ENCODE data around the gene GMPR2.

The GMPR2 gene

DNA sequence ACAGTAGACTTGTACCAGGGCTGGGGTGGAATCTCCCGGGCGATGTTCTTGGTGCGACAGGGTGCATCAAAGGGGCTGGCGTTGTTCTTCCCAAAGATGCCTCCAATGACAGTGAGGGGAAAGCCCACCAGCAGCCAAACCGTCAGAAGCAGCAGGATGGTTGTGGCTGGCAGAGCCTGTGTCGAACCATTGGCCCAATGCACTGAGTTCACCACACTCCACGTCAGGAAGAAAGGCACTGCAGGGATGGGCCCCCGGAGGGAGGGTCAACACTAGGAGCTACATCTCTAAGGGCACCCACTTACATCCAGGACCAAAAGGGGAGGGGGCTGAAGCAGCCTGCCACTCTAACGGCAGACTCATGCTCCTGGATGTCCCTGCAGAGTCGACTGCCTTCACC is 42.3 kb upstream of the GMPR2 start:
- no peak overlapping the region for H2AK5ac ChIP-seq (ENCODE audit: low read length)
- DNase-seq, result no peak
- no peak overlapping the region for H3K18ac ChIP-seq (ENCODE audit: low read length)
- H3K4ac ChIP-seq (ENCODE audit: low read depth, low read length), result no peak overlapping the region
- no peak overlapping the region for H2BK120ac ChIP-seq (ENCODE audit: low read depth, low read length)
- peaks cover 10% of the 10 kb centered on the region for H3K36me3 ChIP-seq (ENCODE audit: control insufficient read depth, insufficient read depth, low read length)
- H3K4me2 ChIP-seq (ENCODE audit: low read length), result no peak overlapping the region
- peaks cover 12% of the 10 kb centered on the region for H3K79me1 ChIP-seq (ENCODE audit: low read length)
- no peak overlapping the region for H4K5ac ChIP-seq (ENCODE audit: low read length)
- H3K56ac ChIP-seq (ENCODE audit: low read length), result no peak overlapping the region
- H2BK5ac ChIP-seq (ENCODE audit: low read length), result no peak overlapping the region
- H3K27me3 ChIP-seq (ENCODE audit: insufficient read depth, low read length, poor library complexity), result no peaks in the 10 kb centered on the region
- no peak overlapping the region for H3K23ac ChIP-seq (ENCODE audit: low read length)
- no peak overlapping the region for H3K27ac ChIP-seq (ENCODE audit: low read depth, low read length)
- H3K79me2 ChIP-seq (ENCODE audit: control insufficient read depth, insufficient read depth, low read length), result peaks cover 11% of the 10 kb centered on the region
- no CpG with 5 or more reads among the region's 10 CpGs for WGBS (ENCODE audit: extremely low coverage, insufficient coverage, low lambda C conversion rate)
- no peak overlapping the region for H3K4me3 ChIP-seq (ENCODE audit: low read length)
- peaks cover 6% of the 10 kb centered on the region for H3K4me1 ChIP-seq (ENCODE audit: control insufficient read depth, low read depth, low read length)
- H2BK15ac ChIP-seq (replicated peaks; ENCODE audit: low read depth), result no peak overlapping the region
- H3K9ac ChIP-seq (ENCODE audit: low read length), result no peak overlapping the region
- no peak overlapping the region for H4K8ac ChIP-seq (ENCODE audit: low read depth, low read length)

- no peak overlapping the region for H3K4me3 ChIP-seq (ENCODE audit: low read length)
- no peak overlapping the region for H3K18ac ChIP-seq (ENCODE audit: low read length)
- peaks cover 4% of the 10 kb centered on the region for H3K36me3 ChIP-seq (ENCODE audit: control insufficient read depth, insufficient read depth, low read length)
- H2BK15ac ChIP-seq (replicated peaks; ENCODE audit: low read depth), result no peak overlapping the region
- H3K27ac ChIP-seq (ENCODE audit: low read depth, low read length), result no peak overlapping the region
- no CpG with 5 or more reads among the region's 15 CpGs for WGBS (ENCODE audit: extremely low coverage, insufficient coverage, low lambda C conversion rate)
- H3K23ac ChIP-seq (ENCODE audit: low read length), result no peak overlapping the region
- DNase-seq, result no peak
- H3K27me3 ChIP-seq (ENCODE audit: insufficient read depth, low read length, poor library complexity), result no peaks in the 10 kb centered on the region
- no peak overlapping the region for H4K5ac ChIP-seq (ENCODE audit: low read length)
- peaks cover 1% of the 10 kb centered on the region for H3K79me1 ChIP-seq (ENCODE audit: low read length)
- H3K56ac ChIP-seq (ENCODE audit: low read length), result no peak overlapping the region
- H3K9ac ChIP-seq (ENCODE audit: low read length), result no peak overlapping the region
- no peak overlapping the region for H2BK120ac ChIP-seq (ENCODE audit: low read depth, low read length)
- H2AK5ac ChIP-seq (ENCODE audit: low read length), result no peak overlapping the region
- peaks cover 2% of the 10 kb centered on the region for H3K79me2 ChIP-seq (ENCODE audit: control insufficient read depth, insufficient read depth, low read length)
- no peak overlapping the region for H3K4ac ChIP-seq (ENCODE audit: low read depth, low read length)
- H4K8ac ChIP-seq (ENCODE audit: low read depth, low read length), result no peak overlapping the region
- no peak overlapping the region for H2BK5ac ChIP-seq (ENCODE audit: low read length)
- H3K4me2 ChIP-seq (ENCODE audit: low read length), result no peak overlapping the region
- H3K4me1 ChIP-seq (ENCODE audit: control insufficient read depth, low read depth, low read length), result peaks cover 2% of the 10 kb centered on the region
Observed at GRCh38 chr14:24192933-24193332, 39.8 kb upstream of the GMPR2 start.

DNA sequence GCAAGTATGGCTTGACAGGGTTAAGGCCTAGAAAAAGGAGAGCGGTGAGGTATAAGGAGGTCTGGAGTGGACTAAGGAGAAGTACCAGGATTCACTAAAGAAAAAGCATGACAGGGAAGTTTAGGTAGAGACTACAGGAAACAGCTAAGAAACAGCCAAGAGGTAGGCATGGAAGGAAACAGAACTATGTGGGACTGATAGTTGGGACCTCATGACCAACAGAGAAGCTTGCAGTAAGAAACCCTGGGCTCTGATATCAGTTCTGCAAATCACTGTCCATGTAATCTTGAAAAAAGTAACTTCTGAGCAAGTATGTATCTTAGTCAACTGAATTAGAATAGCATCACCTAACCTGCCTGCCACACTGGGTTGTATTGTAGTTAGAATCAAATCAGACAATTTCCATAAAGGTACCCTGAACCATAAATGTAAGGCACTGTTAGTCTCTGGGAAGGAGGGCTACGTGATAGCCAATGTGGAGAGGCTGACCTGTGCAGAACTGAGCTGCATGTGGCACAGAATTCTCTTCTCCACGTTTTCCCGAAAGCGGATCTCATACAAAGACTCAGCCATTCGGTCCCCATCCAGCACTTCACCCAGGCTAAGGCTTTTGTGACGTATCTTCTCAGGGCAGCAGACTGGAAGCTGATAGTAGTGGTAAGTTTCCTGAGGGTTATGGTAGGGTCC is 38.4 kb upstream of the GMPR2 start:
- peak overlapping the region; percentile 66 for H3K4ac ChIP-seq (ENCODE audit: low read depth, low read length)
- H2BK5ac ChIP-seq (ENCODE audit: low read length), result no peak overlapping the region
- no peak overlapping the region for H3K23ac ChIP-seq (ENCODE audit: low read length)
- no CpG with 5 or more reads among the region's 7 CpGs for WGBS (ENCODE audit: extremely low coverage, insufficient coverage, low lambda C conversion rate)
- peak overlapping the region; percentile 96 for H3K9ac ChIP-seq (ENCODE audit: low read length)
- H2BK15ac ChIP-seq (replicated peaks; ENCODE audit: low read depth), result no peak overlapping the region
- no peak overlapping the region for H2AK5ac ChIP-seq (ENCODE audit: low read length)
- H3K79me2 ChIP-seq (ENCODE audit: control insufficient read depth, insufficient read depth, low read length), result no peaks in the 10 kb centered on the region
- H3K4me2 ChIP-seq (ENCODE audit: low read length), result peak overlapping the region; percentile 61
- DNase-seq, result no peak
- H4K8ac ChIP-seq (ENCODE audit: low read depth, low read length), result no peak overlapping the region
- H3K4me1 ChIP-seq (ENCODE audit: control insufficient read depth, low read depth, low read length), result no peaks in the 10 kb centered on the region
- H2BK120ac ChIP-seq (ENCODE audit: low read depth, low read length), result no peak overlapping the region
- H3K27me3 ChIP-seq (ENCODE audit: insufficient read depth, low read length, poor library complexity), result no peaks in the 10 kb centered on the region
- H3K18ac ChIP-seq (ENCODE audit: low read length), result no peak overlapping the region
- peaks cover 4% of the 10 kb centered on the region for H3K36me3 ChIP-seq (ENCODE audit: control insufficient read depth, insufficient read depth, low read length)
- H3K4me3 ChIP-seq (ENCODE audit: low read length), result no peak overlapping the region
- H3K56ac ChIP-seq (ENCODE audit: low read length), result peak overlapping the region; percentile 97
- no peak overlapping the region for H4K5ac ChIP-seq (ENCODE audit: low read length)
- H3K79me1 ChIP-seq (ENCODE audit: low read length), result no peaks in the 10 kb centered on the region
- no peak overlapping the region for H3K27ac ChIP-seq (ENCODE audit: low read depth, low read length)

DNA sequence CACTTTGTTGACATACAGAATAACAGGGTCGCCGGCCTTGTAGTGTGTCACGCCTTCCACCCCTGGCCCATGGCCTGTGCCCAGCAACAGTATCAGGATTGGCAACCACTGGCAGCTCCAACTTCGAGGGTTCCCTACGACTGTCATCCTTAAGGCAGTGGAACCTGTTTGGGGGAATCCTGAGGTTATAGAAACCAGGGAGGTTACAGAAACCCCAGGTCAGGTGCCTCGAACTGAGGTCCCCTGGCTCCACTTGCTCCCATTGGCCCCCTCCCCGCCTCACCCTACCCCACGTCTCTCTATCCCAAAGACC is 37.9 kb upstream of the GMPR2 start:
- H3K4me2 ChIP-seq (ENCODE audit: low read length), result peak overlapping the region; percentile 61
- H3K27ac ChIP-seq (ENCODE audit: low read depth, low read length), result peak overlapping the region; percentile 92
- H2AK5ac ChIP-seq (ENCODE audit: low read length), result no peak overlapping the region
- H3K36me3 ChIP-seq (ENCODE audit: control insufficient read depth, insufficient read depth, low read length), result peaks cover 4% of the 10 kb centered on the region
- H3K27me3 ChIP-seq (ENCODE audit: insufficient read depth, low read length, poor library complexity), result no peaks in the 10 kb centered on the region
- H4K8ac ChIP-seq (ENCODE audit: low read depth, low read length), result peak overlapping the region; percentile 41
- H3K9ac ChIP-seq (ENCODE audit: low read length), result peak overlapping the region; percentile 96
- H2BK15ac ChIP-seq (replicated peaks; ENCODE audit: low read depth), result no peak overlapping the region
- no peak overlapping the region for H2BK5ac ChIP-seq (ENCODE audit: low read length)
- DNase-seq, result no peak
- H3K79me1 ChIP-seq (ENCODE audit: low read length), result no peaks in the 10 kb centered on the region
- no peak overlapping the region for H4K5ac ChIP-seq (ENCODE audit: low read length)
- no peaks in the 10 kb centered on the region for H3K79me2 ChIP-seq (ENCODE audit: control insufficient read depth, insufficient read depth, low read length)
- no peaks in the 10 kb centered on the region for H3K4me1 ChIP-seq (ENCODE audit: control insufficient read depth, low read depth, low read length)
- WGBS (ENCODE audit: extremely low coverage, insufficient coverage, low lambda C conversion rate), result no CpG with 5 or more reads among the region's 8 CpGs
- H3K56ac ChIP-seq (ENCODE audit: low read length), result peak overlapping the region; percentile 97
- peak overlapping the region; percentile 64 for H3K4me3 ChIP-seq (ENCODE audit: low read length)
- peak overlapping the region; percentile 66 for H3K4ac ChIP-seq (ENCODE audit: low read depth, low read length)
- H3K18ac ChIP-seq (ENCODE audit: low read length), result peak overlapping the region; percentile 71
- H3K23ac ChIP-seq (ENCODE audit: low read length), result no peak overlapping the region
- H2BK120ac ChIP-seq (ENCODE audit: low read depth, low read length), result no peak overlapping the region

GRCh38 chr14:24195186-24196070 is 37.3 kb upstream of the GMPR2 start, which contains the start of gene TM9SF1:
Gene TM9SF1 (minus strand): TSS chr14:24195441. CDS start chr14:24195019, 422 bp downstream.
- H3K18ac ChIP-seq (ENCODE audit: low read length), result peak within 1 kb of the TSS; percentile 71
- peak within 1 kb of the TSS; percentile 92 for H3K27ac ChIP-seq (ENCODE audit: low read depth, low read length)
- peak within 1 kb of the TSS; percentile 15 for H2BK120ac ChIP-seq (ENCODE audit: low read depth, low read length)
- H3K4ac ChIP-seq (ENCODE audit: low read depth, low read length), result peak within 1 kb of the TSS; percentile 66
- H3K23ac ChIP-seq (ENCODE audit: low read length), result no peak within 1 kb of the TSS
- no peaks in the 10 kb centered on the region for H3K79me1 ChIP-seq (ENCODE audit: low read length)
- H3K56ac ChIP-seq (ENCODE audit: low read length), result peak within 1 kb of the TSS; percentile 97
- H3K9ac ChIP-seq (ENCODE audit: low read length), result peak within 1 kb of the TSS; percentile 96
- peaks cover 4% of the 10 kb centered on the region for H3K36me3 ChIP-seq (ENCODE audit: control insufficient read depth, insufficient read depth, low read length)
- no peaks in the 10 kb centered on the region for H3K4me1 ChIP-seq (ENCODE audit: control insufficient read depth, low read depth, low read length)
- peak; percentile 94 for DNase-seq
- H4K8ac ChIP-seq (ENCODE audit: low read depth, low read length), result peak within 1 kb of the TSS; percentile 82
- no peak within 1 kb of the TSS for H2BK15ac ChIP-seq (replicated peaks; ENCODE audit: low read depth)
- peak within 1 kb of the TSS; percentile 79 for H3K4me3 ChIP-seq (ENCODE audit: low read length)
- no peaks in the 10 kb centered on the region for H3K79me2 ChIP-seq (ENCODE audit: control insufficient read depth, insufficient read depth, low read length)
- peak within 1 kb of the TSS; percentile 61 for H3K4me2 ChIP-seq (ENCODE audit: low read length)
- H2BK5ac ChIP-seq (ENCODE audit: low read length), result peak within 1 kb of the TSS; percentile 91
- no CpG with 5 or more reads among the region's 89 CpGs for WGBS (ENCODE audit: extremely low coverage, insufficient coverage, low lambda C conversion rate)
- no peak within 1 kb of the TSS for H2AK5ac ChIP-seq (ENCODE audit: low read length)
- H4K5ac ChIP-seq (ENCODE audit: low read length), result no peak within 1 kb of the TSS
- no peaks in the 10 kb centered on the region for H3K27me3 ChIP-seq (ENCODE audit: insufficient read depth, low read length, poor library complexity)
